ENCODE measurements around the gene STIMATE.

Gene STIMATE

GRCh38 chr3:52841211-52841980 lies 56.0 kb downstream of the STIMATE start:
- no peak for TF ChIP-seq CTCF (conservative IDR thresholded peaks at IDR 0.05)
- no peak for TF ChIP-seq ZFX (IDR thresholded peaks at IDR 0.05)
- no peak overlapping the region for H3K27ac ChIP-seq

- TF ChIP-seq ZFX (IDR thresholded peaks at IDR 0.05) (no peak), CTCF (conservative IDR thresholded peaks at IDR 0.05) (no peak)
- no peak overlapping the region for H3K27ac ChIP-seq
Observed at GRCh38 chr3:52839892-52840545, 57.3 kb downstream of the STIMATE start.

DNA sequence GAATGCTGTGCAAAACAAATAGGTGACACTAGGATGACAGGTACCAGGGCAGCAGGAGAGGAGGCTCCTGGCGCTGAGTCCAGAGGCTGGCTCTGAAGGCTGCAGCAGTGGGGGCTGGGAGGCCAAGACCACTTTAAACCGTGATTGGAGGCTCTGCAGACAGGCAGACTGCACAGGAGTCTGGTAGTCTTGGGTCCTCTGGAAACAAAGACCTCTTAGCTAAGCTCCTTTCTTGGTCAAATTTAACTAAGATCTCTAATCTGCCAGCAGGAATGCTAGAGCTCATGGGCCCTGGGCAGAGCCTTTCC lies 58.1 kb downstream of the STIMATE start:
- no peak overlapping the region for H3K27ac ChIP-seq
- TF ChIP-seq CTCF (conservative IDR thresholded peaks at IDR 0.05): no peak
- no peak for TF ChIP-seq ZFX (IDR thresholded peaks at IDR 0.05)

- TF ChIP-seq CTCF (conservative IDR thresholded peaks at IDR 0.05) (no peak), ZFX (IDR thresholded peaks at IDR 0.05) (no peak)
- H3K27ac ChIP-seq: no peak overlapping the region
Observed at GRCh38 chr3:52838561-52839267, 58.6 kb downstream of the STIMATE start.

- TF ChIP-seq ZFX (IDR thresholded peaks at IDR 0.05): no peak
- no peak for TF ChIP-seq CTCF (conservative IDR thresholded peaks at IDR 0.05)
- no peak overlapping the region for H3K27ac ChIP-seq
Observed at GRCh38 chr3:52836986-52837385, 60.4 kb downstream of the STIMATE start.

- H3K27ac ChIP-seq: no peak overlapping the region
- TF ChIP-seq CTCF (conservative IDR thresholded peaks at IDR 0.05): no peak
- TF ChIP-seq ZFX (IDR thresholded peaks at IDR 0.05): no peak
Observed at GRCh38 chr3:52836471-52836845, 60.9 kb downstream of the STIMATE start.
